SK-N-SH (cell line): ENCODE results near the gene YOD1. TPM values are rescaled to one million over a fixed set of nuclear protein-coding genes. Genes with fewer than 3 reads are reported as not detected.

ENCODE experiments used
- CTCF ChIA-PET: fragments of 300-600, 350-600 bp; formaldehyde crosslinking; extraction: SDS; loops from one replicate; lab custom pipeline; 2021; lab: Yijun Ruan, JAX
- POLR2A ChIA-PET: fragments of 350-600 bp; sonication (Branson Sonifier 250); formaldehyde crosslinking; extraction: SDS; loops from one replicate; lab custom pipeline; 2020; ENCODE audit warnings: antibody characterized with exemption, inconsistent platforms; lab: Yijun Ruan, JAX
- DNase-seq: peaks from one replicate; pipeline ENCODE4 v3.0.0; 2012
- H2AFZ ChIP-seq: fragments of 200-600 bp; sonication (generic); 2 replicates; pipeline ENCODE4 v1.8.1; 2016; ENCODE audit warnings: antibody characterized with exemption, mild to moderate bottlenecking, low read depth
- H3F3A ChIP-seq: fragments of 200-600 bp; sonication (generic); replicated peaks from 2 replicates; pipeline ENCODE3; 2016; ENCODE audit warnings: antibody characterized with exemption, mild to moderate bottlenecking; ENCODE audit not compliant: insufficient read depth
- H3K27ac ChIP-seq, 2 experiments: fragments of 200-500 bp in 1 of 2; fragments of 200-600 bp in 1 of 2; sonication (Bioruptor generic) in 1 of 2; sonication (generic), shearing (Covaris generic) in 1 of 2; 2 replicates each; pipeline versions ENCODE4 v1.5.1 to v1.6.1; 2014 to 2016; ENCODE audit warnings: low read depth in 2 of 2, inconsistent platforms in 1 of 2, low read length in 1 of 2, mild to moderate bottlenecking in 1 of 2, mixed read lengths in 1 of 2
- H3K27me3 ChIP-seq: fragments of 200-600 bp; sonication (generic), shearing (Covaris generic); 2 replicates; pipeline ENCODE4 v1.6.1; 2016; ENCODE audit warnings: mixed run types; ENCODE audit not compliant: insufficient read depth
- H3K36me3 ChIP-seq, 2 experiments: fragments of 200-500 bp in 1 of 2; fragments of 200-600 bp in 1 of 2; sonication (Bioruptor generic) in 1 of 2; sonication (generic) in 1 of 2; replicated peaks in 1 of 2; 2 replicates each; pipeline versions ENCODE3 to v1.5.1; 2014 to 2016; ENCODE audit warnings: low read length in 1 of 2, mild to moderate bottlenecking in 1 of 2; ENCODE audit not compliant: insufficient read depth in 2 of 2, control insufficient read depth in 1 of 2
- H3K4me1 ChIP-seq, 2 experiments: fragments of 200-500 bp in 1 of 2; fragments of 200-600 bp in 1 of 2; sonication (Bioruptor generic) in 1 of 2; sonication (generic), shearing (Covaris generic) in 1 of 2; 2 replicates each; pipeline versions ENCODE4 v1.5.1 to v1.6.1; 2014 to 2016; ENCODE audit warnings: low read depth in 1 of 2, low read length in 1 of 2, mixed run types in 1 of 2; ENCODE audit not compliant: insufficient read depth in 2 of 2, control insufficient read depth in 1 of 2
- H3K4me2 ChIP-seq: fragments of 200-600 bp; sonication (generic), shearing (Covaris generic); 2 replicates; pipeline ENCODE4 v1.6.1; 2017; ENCODE audit warnings: mixed run types
- H3K4me3 ChIP-seq, 2 experiments: fragments of 200-500 bp in 1 of 2; fragments of 200-600 bp in 1 of 2; sonication (Bioruptor generic) in 1 of 2; sonication (generic), shearing (Covaris generic) in 1 of 2; 2 replicates each; pipeline versions ENCODE4 v1.5.1 to v1.8.1; 2014 to 2016; ENCODE audit warnings: low read depth in 2 of 2, inconsistent platforms in 1 of 2, low read length in 1 of 2, mild to moderate bottlenecking in 1 of 2, mixed read lengths in 1 of 2, moderate library complexity in 1 of 2
- H3K79me2 ChIP-seq: fragments of 200-600 bp; sonication (generic); 2 replicates; pipeline ENCODE4 v1.8.1; 2017; ENCODE audit warnings: mild to moderate bottlenecking; ENCODE audit not compliant: insufficient read depth
- H3K9ac ChIP-seq: fragments of 200-600 bp; sonication (generic); 2 replicates; pipeline ENCODE4 v1.6.1; 2017; ENCODE audit warnings: mixed run types
- H3K9me2 ChIP-seq: fragments of 200-600 bp; sonication (generic); 2 replicates; pipeline ENCODE4 v1.6.1; 2017; ENCODE audit warnings: mixed run types
- H3K9me3 ChIP-seq: fragments of 200-600 bp; sonication (generic); 2 replicates; pipeline ENCODE4 v1.6.1; 2017; ENCODE audit warnings: mixed run types, mild to moderate bottlenecking, moderate library complexity
- H4K20me1 ChIP-seq: fragments of 200-600 bp; sonication (generic); 2 replicates; pipeline ENCODE4 v1.6.1; 2017; ENCODE audit warnings: mild to moderate bottlenecking, mixed run types; ENCODE audit not compliant: insufficient read depth
- CHD2 ChIP-seq: fragments of 150-350 bp; IDR thresholded peaks from 2 replicates; pipeline ENCODE4 v1.6.1; 2018; ENCODE audit warnings: low read length; ENCODE audit not compliant: partially characterized antibody
- EP300 ChIP-seq, 2 experiments: IDR thresholded peaks; 2 replicates each; pipeline versions ENCODE4 v1.4.0 to v1.6.1; 2012; ENCODE audit warnings: borderline replicate concordance in 1 of 2, low read depth in 1 of 2, low read length in 1 of 2
- EZH2phosphoT487 ChIP-seq: fragments of 200-600 bp; sonication (generic); IDR thresholded peaks from 2 replicates; pipeline ENCODE4 v1.6.1; 2017; ENCODE audit warnings: low read depth, mixed run types, mild to moderate bottlenecking, antibody characterized with exemption, moderate library complexity, borderline replicate concordance
- FOSL2 ChIP-seq: IDR thresholded peaks from 2 replicates; pipeline ENCODE4 v1.4.0; 2012; ENCODE audit warnings: low read depth, mild to moderate bottlenecking, moderate library complexity, borderline replicate concordance
- GABPA ChIP-seq: IDR thresholded peaks from 2 replicates; pipeline ENCODE4 v1.4.0; 2012; ENCODE audit warnings: low read depth, mild to moderate bottlenecking
- GATA2 ChIP-seq: sonication (generic); formaldehyde crosslinking; IDR thresholded peaks from 2 replicates; pipeline ENCODE4 v1.5.0; 2020; ENCODE audit warnings: mild to moderate bottlenecking, missing genetic modification reagents
- MEF2A ChIP-seq: IDR thresholded peaks from 2 replicates; pipeline ENCODE4 v1.4.0; 2012; ENCODE audit warnings: low read depth, borderline replicate concordance
- NFIC ChIP-seq: IDR thresholded peaks from 2 replicates; pipeline ENCODE4 v1.4.0; 2012; ENCODE audit warnings: borderline replicate concordance
- NRF1 ChIP-seq: IDR thresholded peaks from 2 replicates; pipeline ENCODE4 v1.6.1; 2012; ENCODE audit warnings: low read depth, mild to moderate bottlenecking, low read length
- POLR2AphosphoS5 ChIP-seq: IDR thresholded peaks from 2 replicates; pipeline ENCODE4 v1.6.1; 2012; ENCODE audit warnings: low read depth, low read length
- RAD21 ChIP-seq: IDR thresholded peaks from 2 replicates; pipeline ENCODE4 v1.6.1; 2012; ENCODE audit warnings: mild to moderate bottlenecking, low read length
- RXRA ChIP-seq: IDR thresholded peaks from 2 replicates; pipeline ENCODE4 v1.4.0; 2012; ENCODE audit warnings: low read depth, mild to moderate bottlenecking, borderline replicate concordance
- TAF1 ChIP-seq: IDR thresholded peaks from 2 replicates; pipeline ENCODE4 v1.6.1; 2012; ENCODE audit warnings: low read depth, mild to moderate bottlenecking, low read length, moderate library complexity, borderline replicate concordance
- TCF12 ChIP-seq: IDR thresholded peaks from 2 replicates; pipeline ENCODE4 v1.4.0; 2012
- TEAD4 ChIP-seq: IDR thresholded peaks from 2 replicates; pipeline ENCODE4 v1.4.0; 2012; ENCODE audit warnings: mild to moderate bottlenecking, borderline replicate concordance; ENCODE audit not compliant: insufficient read depth
- WGBS: methylation state at CpG from one replicate; pipeline ENCODE4 v1.1.6; 2017; ENCODE audit warnings: low lambda C conversion rate; 5-methylcytosine and 5-hydroxymethylcytosine counted together
- polyA plus RNA-seq, 3 experiments: library from polyadenylated mRNA; depleted of rRNA; stranded (reverse); fragments of >200 nt; gene quantifications; 2 replicates each; pipeline ENCODE4 v1.2.3, GENCODE V29; 2012
- TF ChIP-seq, protein P1 (sequence below): IDR thresholded peaks from 2 replicates; pipeline ENCODE4 v1.6.1; 2012; ENCODE audit warnings: mild to moderate bottlenecking, low read depth, low read length, moderate library complexity
- TF ChIP-seq, protein P2 (sequence below): fragments of 200-600 bp; sonication (generic); IDR thresholded peaks from 2 replicates; pipeline ENCODE4 v1.6.1; 2017; ENCODE audit warnings: antibody characterized with exemption, mild to moderate bottlenecking, moderate library complexity
- TF ChIP-seq, protein P3 (sequence below): IDR thresholded peaks from 2 replicates; pipeline ENCODE4 v1.4.0; 2012; ENCODE audit warnings: low read depth, borderline replicate concordance

Gene YOD1
- polyA plus RNA-seq, 1 of the 3 experiments (the other 2 are of a cell fraction), result 0.79 TPM

DNA sequence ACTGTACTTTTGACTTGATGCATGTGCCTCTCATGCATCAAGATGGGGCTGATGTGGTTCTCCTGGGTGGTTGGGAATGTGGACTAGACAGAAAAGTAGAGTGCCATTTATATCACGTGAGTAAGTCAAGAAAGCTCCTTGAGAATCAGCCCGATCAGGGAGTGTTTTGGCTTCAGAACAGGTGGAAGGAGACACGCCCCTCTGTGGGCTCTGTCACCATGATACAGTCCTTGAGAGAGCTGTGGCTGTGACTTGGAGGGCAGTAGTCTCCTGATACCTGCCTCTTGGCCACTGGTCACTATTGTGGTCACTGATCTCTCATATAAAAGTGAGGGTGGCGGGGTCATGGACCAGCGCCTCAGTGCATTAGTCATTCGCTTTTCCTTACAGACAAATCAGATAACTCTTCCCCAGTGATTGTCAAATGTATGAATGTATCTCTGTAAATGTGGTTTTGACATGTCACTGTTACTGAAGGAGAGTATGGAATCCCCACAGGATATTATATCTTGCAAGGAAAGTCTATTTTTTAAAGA, 28.8 kb upstream of the YOD1 start (continued):
- TF ChIP-seq, protein P1, sequence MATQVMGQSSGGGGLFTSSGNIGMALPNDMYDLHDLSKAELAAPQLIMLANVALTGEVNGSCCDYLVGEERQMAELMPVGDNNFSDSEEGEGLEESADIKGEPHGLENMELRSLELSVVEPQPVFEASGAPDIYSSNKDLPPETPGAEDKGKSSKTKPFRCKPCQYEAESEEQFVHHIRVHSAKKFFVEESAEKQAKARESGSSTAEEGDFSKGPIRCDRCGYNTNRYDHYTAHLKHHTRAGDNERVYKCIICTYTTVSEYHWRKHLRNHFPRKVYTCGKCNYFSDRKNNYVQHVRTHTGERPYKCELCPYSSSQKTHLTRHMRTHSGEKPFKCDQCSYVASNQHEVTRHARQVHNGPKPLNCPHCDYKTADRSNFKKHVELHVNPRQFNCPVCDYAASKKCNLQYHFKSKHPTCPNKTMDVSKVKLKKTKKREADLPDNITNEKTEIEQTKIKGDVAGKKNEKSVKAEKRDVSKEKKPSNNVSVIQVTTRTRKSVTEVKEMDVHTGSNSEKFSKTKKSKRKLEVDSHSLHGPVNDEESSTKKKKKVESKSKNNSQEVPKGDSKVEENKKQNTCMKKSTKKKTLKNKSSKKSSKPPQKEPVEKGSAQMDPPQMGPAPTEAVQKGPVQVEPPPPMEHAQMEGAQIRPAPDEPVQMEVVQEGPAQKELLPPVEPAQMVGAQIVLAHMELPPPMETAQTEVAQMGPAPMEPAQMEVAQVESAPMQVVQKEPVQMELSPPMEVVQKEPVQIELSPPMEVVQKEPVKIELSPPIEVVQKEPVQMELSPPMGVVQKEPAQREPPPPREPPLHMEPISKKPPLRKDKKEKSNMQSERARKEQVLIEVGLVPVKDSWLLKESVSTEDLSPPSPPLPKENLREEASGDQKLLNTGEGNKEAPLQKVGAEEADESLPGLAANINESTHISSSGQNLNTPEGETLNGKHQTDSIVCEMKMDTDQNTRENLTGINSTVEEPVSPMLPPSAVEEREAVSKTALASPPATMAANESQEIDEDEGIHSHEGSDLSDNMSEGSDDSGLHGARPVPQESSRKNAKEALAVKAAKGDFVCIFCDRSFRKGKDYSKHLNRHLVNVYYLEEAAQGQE, result no peak
- no peak for TF ChIP-seq CHD2
- TF ChIP-seq, protein P2, sequence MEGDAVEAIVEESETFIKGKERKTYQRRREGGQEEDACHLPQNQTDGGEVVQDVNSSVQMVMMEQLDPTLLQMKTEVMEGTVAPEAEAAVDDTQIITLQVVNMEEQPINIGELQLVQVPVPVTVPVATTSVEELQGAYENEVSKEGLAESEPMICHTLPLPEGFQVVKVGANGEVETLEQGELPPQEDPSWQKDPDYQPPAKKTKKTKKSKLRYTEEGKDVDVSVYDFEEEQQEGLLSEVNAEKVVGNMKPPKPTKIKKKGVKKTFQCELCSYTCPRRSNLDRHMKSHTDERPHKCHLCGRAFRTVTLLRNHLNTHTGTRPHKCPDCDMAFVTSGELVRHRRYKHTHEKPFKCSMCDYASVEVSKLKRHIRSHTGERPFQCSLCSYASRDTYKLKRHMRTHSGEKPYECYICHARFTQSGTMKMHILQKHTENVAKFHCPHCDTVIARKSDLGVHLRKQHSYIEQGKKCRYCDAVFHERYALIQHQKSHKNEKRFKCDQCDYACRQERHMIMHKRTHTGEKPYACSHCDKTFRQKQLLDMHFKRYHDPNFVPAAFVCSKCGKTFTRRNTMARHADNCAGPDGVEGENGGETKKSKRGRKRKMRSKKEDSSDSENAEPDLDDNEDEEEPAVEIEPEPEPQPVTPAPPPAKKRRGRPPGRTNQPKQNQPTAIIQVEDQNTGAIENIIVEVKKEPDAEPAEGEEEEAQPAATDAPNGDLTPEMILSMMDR, result no peak
- TF ChIP-seq, protein P3, sequence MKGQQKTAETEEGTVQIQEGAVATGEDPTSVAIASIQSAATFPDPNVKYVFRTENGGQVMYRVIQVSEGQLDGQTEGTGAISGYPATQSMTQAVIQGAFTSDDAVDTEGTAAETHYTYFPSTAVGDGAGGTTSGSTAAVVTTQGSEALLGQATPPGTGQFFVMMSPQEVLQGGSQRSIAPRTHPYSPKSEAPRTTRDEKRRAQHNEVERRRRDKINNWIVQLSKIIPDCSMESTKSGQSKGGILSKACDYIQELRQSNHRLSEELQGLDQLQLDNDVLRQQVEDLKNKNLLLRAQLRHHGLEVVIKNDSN, result no peak
- TF ChIP-seq TAF1, result no peak

DNA sequence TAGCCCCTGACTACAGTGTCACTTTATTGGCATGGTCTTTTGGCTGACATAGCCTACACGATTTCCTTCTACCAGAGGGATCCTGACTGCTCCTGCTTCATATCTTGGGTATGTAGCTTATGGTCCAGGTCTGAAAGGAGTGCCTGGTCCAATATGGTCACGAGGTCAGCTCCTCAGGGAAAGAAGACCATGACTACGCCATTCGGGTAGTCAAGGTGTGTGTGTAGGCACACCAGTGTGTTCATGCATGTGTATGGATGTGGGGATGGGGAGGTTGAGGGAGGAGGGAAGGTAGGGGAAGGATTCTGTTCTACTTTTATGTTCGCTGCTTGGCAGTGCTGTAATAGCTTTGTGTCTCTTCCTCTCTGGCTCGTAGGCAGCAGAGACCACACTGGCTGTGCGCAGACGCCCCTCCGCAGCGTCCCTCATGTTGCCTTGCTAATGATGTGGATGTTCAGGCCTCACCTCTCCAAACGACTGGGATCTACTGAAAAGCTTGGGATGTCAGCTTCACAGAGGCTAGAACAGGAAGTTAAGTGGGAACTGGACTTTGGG, 27.6 kb upstream of the YOD1 start:
- DNase-seq, result no peak
- Histone ChIP-seq H3K4me2 (no peak overlapping the region), H3K9me2 (no peaks in the 10 kb centered on the region), H3K36me3 (no peaks in the 10 kb centered on the region), H3K4me1 (no peaks in the 10 kb centered on the region; a peak in 1 of 4 replicates), H3K9me3 (no peaks in the 10 kb centered on the region), H4K20me1 (no peaks in the 10 kb centered on the region), H3K27ac (no peak overlapping the region), H3K27me3 (no peaks in the 10 kb centered on the region; the same call in 1 of the 2 replicates), H3K79me2 (no peaks in the 10 kb centered on the region), H3F3A (peaks cover 3% of the 10 kb centered on the region), H3K4me3 (no peak overlapping the region), H2AFZ (no peak overlapping the region), H3K9ac (no peak overlapping the region)
- no peak for TF ChIP-seq GATA2
- no peak for TF ChIP-seq TEAD4
- no peak for TF ChIP-seq EP300 (IDR thresholded peaks at IDR 0.05; ENCODE audit: borderline replicate concordance in 1 of 2, low read depth in 1 of 2, low read length in 1 of 2)
- TF ChIP-seq RXRA, result no peak
- no peak for TF ChIP-seq FOSL2
- TF ChIP-seq MEF2A, result no peak
- no peak for TF ChIP-seq GABPA
- no peak for TF ChIP-seq NRF1
- TF ChIP-seq TCF12, result no peak
- no peak for TF ChIP-seq POLR2AphosphoS5
- TF ChIP-seq EZH2phosphoT487, result no peak
- TF ChIP-seq RAD21, result no peak
- TF ChIP-seq NFIC, result no peak
- TF ChIP-seq, protein P1, result no peak
- POLR2A ChIA-PET, result no interaction called here
- 71% methylated on average over 10 of the region's 11 CpGs for WGBS
- CTCF ChIA-PET, result interaction anchor here (0.6 to 3.4 kb wide), 12 partner anchors 10 to 421 kb away, joined by 3 to 24 read pairs (median 4); partner anchors contain the start of genes C4BPB and PFKFB2
